ENCODE results near the gene PTCD1. TPM values are rescaled to one million over a fixed set of nuclear protein-coding genes. Genes with fewer than 3 reads are reported as not detected.
A peak's percentile ranks its signal among the peaks of the same experiment; 100 is the strongest.

The PTCD1 gene
- total and polyA plus RNA-seq, 9 of the 15 experiments (the other 6 are each of a cell fraction or from before 2014, with no cell fraction given), result 0.46 to 17.1 (median 6.2) TPM

DNA sequence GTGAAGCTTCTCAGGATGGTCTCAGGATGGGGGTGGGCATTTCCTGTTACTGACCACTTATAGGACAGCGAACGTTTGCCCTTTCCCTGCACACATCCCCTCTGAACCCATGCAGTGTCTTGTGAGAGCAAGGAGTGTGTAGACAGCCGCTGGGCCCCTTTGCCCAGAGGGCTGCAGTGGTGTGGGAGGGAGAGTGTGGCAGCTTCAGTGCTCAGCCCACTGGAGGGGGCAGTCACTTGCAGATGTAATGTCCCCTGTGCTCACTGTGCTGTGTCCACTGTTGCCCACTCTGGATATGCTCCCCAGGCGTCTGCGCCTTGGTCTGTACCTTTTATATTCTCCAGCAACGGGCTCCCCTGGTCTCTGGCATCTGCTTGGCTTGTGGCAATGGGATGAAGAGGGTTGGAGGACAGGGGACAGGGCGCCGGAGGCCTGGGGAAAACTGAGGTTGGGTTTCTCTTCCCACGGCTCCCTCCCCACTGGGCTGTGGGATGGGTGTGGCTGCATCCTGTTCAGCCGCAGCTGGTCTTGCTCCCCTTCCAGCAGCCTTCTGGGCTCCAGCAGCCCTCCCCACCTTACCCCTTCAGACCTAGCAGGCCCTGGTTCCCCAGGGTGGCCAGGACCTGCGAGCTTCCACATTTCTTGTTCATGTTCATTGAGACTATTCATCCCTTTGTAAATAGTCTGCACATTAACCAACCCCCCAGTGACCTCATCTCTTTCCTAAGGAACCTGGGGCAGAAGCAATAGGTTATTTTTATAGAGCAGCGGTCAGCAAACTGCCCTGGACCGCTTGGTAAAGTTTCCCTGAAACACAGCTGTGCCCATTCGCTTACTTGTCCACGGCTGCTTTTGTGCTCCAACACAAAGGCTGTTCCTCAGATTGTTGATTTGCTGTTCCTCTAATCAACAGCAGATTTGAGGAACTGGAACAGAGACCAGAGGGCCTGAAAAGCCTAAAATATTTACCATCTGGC lies 40.2 kb upstream of the PTCD1 start:
- POLR2A ChIA-PET, result interaction anchor here (0.6 to 1.9 kb wide), 6 partner anchors 8 to 1284 kb away, joined by 3 to 8 read pairs (median 4); no protein-coding TSS in a partner anchor
- 82% methylated on average over 15 of the region's 15 CpGs for WGBS (ENCODE audit: insufficient coverage, low coverage, missing lambda C conversion rate)
- peaks cover 82% of the 10 kb centered on the region for H3K36me3 ChIP-seq (ENCODE audit: control insufficient read depth, insufficient read depth, low read length)
- 0 out of 2 replicates have a peak, but pooled peaks have one; percentile 17 for TF ChIP-seq CREB1 (IDR thresholded peaks at IDR 0.05)
- TF ChIP-seq CREB1 (CRISPR knock-in tag; IDR thresholded peaks at IDR 0.05), result no peak
- TF ChIP-seq POLR2G (IDR thresholded peaks at IDR 0.05; ENCODE audit: low read depth, low read length), result peak; percentile 54; the same call in 1 of the 2 replicates
- no peak for TF ChIP-seq RBM39 (optimal IDR thresholded peaks at IDR 0.05; ENCODE audit: low read depth, low read length)
- peak; percentile 51; the same call in 1 of the 2 replicates for TF ChIP-seq RBFOX2 (IDR thresholded peaks at IDR 0.05; ENCODE audit: low read depth, low read length)
- peaks cover 65% of the 10 kb centered on the region for H3K79me2 ChIP-seq (ENCODE audit: control insufficient read depth, insufficient read depth, low read length)
- no peak overlapping the region for H3K4me3 ChIP-seq
- peak; percentile 45 for ATAC-seq
- peak overlapping the region in 1 of 2 experiments; percentile 77; a peak in 2 of 4 replicates for H3K9ac ChIP-seq (ENCODE audit: insufficient read depth in 1 of 2, low read depth in 2 of 2, low read length in 2 of 2)
- no peak overlapping the region for H3K4me2 ChIP-seq (ENCODE audit: insufficient read depth, low read length)
- peaks cover 4% of the 10 kb centered on the region; the same call in 1 of the 2 replicates for H4K20me1 ChIP-seq (replicated peaks; ENCODE audit: control insufficient read depth, insufficient read depth, low read length)
- no peaks in the 10 kb centered on the region for H3K27me3 ChIP-seq (ENCODE audit: control insufficient read depth in 2 of 2, insufficient read depth in 2 of 2, low read length in 2 of 2)
- no peak overlapping the region for H2AFZ ChIP-seq (ENCODE audit: low read depth, low read length)
- in situ Hi-C loops (cut with MboI) (no loop called here), intact Hi-C loops (cut with micrococcal nuclease) (loop anchor here (10.0 kb wide), 1 partner anchor 76 kb away; the partner anchor contains the start of genes FAM200A and ZNF655)
- peaks cover 9 to 13% of the 10 kb centered on the region in 2 experiments; a peak in 4 of 5 replicates for H3K4me1 ChIP-seq (replicated peaks in 1 of 2; ENCODE audit: control insufficient read depth in 2 of 2, insufficient read depth in 2 of 2, low read length in 2 of 2)
- H3K27ac ChIP-seq (ENCODE audit: extremely low read depth, low read depth, low read length), result peak overlapping the region; percentile 32; the same call in 1 of the 3 replicates
- CTCF ChIA-PET (ENCODE audit: low intra/inter-chr PET ratio), result no interaction called here
- no TSS peak for BruUV-seq (replicated peaks)
- peaks cover 2% of the 10 kb centered on the region for H3K9me1 ChIP-seq (ENCODE audit: control insufficient read depth, insufficient read depth, low read length)
- H3K9me3 ChIP-seq (replicated peaks; ENCODE audit: control insufficient read depth, insufficient read depth, low read depth, low read length), result no peaks in the 10 kb centered on the region
- DNase-seq (ENCODE audit: extremely low read depth in 1 of 4, low spot score in 3 of 4), result peak in 1 of 4 experiments; percentile 20
- FAIRE-seq, result no peak
